ENCODE data around the gene SMYD4. TPM values are rescaled to one million over a fixed set of nuclear protein-coding genes. Genes with fewer than 3 reads are reported as not detected.

The SMYD4 gene
- total RNA-seq, 1 donor from 2014 or later, result 7.6 TPM

GRCh38 chr17:1872254-1872653 lies 42.6 kb upstream of the SMYD4 start:
- no peak for DNase-seq (ENCODE audit: low spot score in 2 of 2)
- Histone ChIP-seq H3K36me3 (peaks cover 41 to 42% of the 10 kb centered on the region in 2 donors), H3K4me1 (no peaks in the 10 kb centered on the region), H3K27me3 (no peaks in the 10 kb centered on the region), H3K9me3 (no peaks in the 10 kb centered on the region), H3K27ac (no peak overlapping the region), H3K4me3 (no peak overlapping the region)
- TF ChIP-seq, protein P1, sequence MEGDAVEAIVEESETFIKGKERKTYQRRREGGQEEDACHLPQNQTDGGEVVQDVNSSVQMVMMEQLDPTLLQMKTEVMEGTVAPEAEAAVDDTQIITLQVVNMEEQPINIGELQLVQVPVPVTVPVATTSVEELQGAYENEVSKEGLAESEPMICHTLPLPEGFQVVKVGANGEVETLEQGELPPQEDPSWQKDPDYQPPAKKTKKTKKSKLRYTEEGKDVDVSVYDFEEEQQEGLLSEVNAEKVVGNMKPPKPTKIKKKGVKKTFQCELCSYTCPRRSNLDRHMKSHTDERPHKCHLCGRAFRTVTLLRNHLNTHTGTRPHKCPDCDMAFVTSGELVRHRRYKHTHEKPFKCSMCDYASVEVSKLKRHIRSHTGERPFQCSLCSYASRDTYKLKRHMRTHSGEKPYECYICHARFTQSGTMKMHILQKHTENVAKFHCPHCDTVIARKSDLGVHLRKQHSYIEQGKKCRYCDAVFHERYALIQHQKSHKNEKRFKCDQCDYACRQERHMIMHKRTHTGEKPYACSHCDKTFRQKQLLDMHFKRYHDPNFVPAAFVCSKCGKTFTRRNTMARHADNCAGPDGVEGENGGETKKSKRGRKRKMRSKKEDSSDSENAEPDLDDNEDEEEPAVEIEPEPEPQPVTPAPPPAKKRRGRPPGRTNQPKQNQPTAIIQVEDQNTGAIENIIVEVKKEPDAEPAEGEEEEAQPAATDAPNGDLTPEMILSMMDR (IDR thresholded peaks at IDR 0.05), result no peak
- intact Hi-C loops (cut with DNase I), result no loop called here

GRCh38 chr17:1871756-1872155 lies 42.1 kb upstream of the SMYD4 start:
- H3K4me3 ChIP-seq, result no peak overlapping the region
- no peak for DNase-seq (ENCODE audit: low spot score in 2 of 2)
- H3K27ac ChIP-seq, result no peak overlapping the region
- TF ChIP-seq, protein P1 (IDR thresholded peaks at IDR 0.05), result no peak
- no peaks in the 10 kb centered on the region for H3K4me1 ChIP-seq
- no peaks in the 10 kb centered on the region for H3K27me3 ChIP-seq
- H3K9me3 ChIP-seq, result no peaks in the 10 kb centered on the region
- H3K36me3 ChIP-seq, result peaks cover 36 to 37% of the 10 kb centered on the region in 2 donors
- intact Hi-C loops (cut with DNase I), result no loop called here

- Histone ChIP-seq H3K27me3 (no peaks in the 10 kb centered on the region), H3K9me3 (no peaks in the 10 kb centered on the region), H3K4me3 (no peak overlapping the region), H3K36me3 (peaks cover 25 to 28% of the 10 kb centered on the region in 2 donors), H3K27ac (no peak overlapping the region), H3K4me1 (no peaks in the 10 kb centered on the region)
- DNase-seq (ENCODE audit: low spot score in 2 of 2), result no peak
- intact Hi-C loops (cut with DNase I), result no loop called here
- TF ChIP-seq, protein P1 (IDR thresholded peaks at IDR 0.05), result no peak
Observed at GRCh38 chr17:1870592-1870991, 40.9 kb upstream of the SMYD4 start.

DNA sequence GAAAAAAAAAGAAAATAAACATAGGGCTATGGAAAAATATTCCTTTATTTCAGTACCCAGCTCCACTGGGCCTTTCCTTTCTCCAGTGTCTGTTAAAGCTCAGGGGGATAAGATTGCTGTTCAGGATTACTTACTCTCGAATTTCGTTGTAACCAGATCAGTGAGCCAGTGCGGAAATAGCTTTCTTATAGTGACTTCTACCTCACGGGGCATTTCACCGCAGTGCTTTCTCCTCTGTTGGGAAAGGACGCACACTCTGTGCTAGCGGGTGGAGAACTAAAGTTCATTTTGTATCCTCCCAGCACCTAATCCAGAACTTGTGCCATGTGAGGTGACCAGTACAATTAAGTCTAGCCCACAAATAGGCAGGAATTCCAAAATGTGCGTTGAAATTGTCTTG lies 38.4 kb upstream of the SMYD4 start:
- H3K27ac ChIP-seq, result no peak overlapping the region
- TF ChIP-seq, protein P1 (IDR thresholded peaks at IDR 0.05), result no peak
- no peaks in the 10 kb centered on the region for H3K4me1 ChIP-seq
- no peak overlapping the region for H3K4me3 ChIP-seq
- no peaks in the 10 kb centered on the region for H3K9me3 ChIP-seq
- no peak for DNase-seq (ENCODE audit: low spot score in 2 of 2)
- H3K36me3 ChIP-seq, result peaks cover 4 to 11% of the 10 kb centered on the region in 2 donors
- intact Hi-C loops (cut with DNase I), result no loop called here
- no peaks in the 10 kb centered on the region for H3K27me3 ChIP-seq

GRCh38 chr17:1867307-1867706 lies 37.6 kb upstream of the SMYD4 start:
- H3K27ac ChIP-seq, result no peak overlapping the region
- no peaks in the 10 kb centered on the region for H3K27me3 ChIP-seq
- no peak overlapping the region for H3K4me3 ChIP-seq
- intact Hi-C loops (cut with DNase I), result no loop called here
- no peaks in the 10 kb centered on the region for H3K9me3 ChIP-seq
- TF ChIP-seq, protein P1 (IDR thresholded peaks at IDR 0.05), result no peak
- H3K36me3 ChIP-seq, result peaks cover 0 to 7% of the 10 kb centered on the region in 2 donors
- no peaks in the 10 kb centered on the region for H3K4me1 ChIP-seq
- no peak for DNase-seq (ENCODE audit: low spot score in 2 of 2)

Measured in ascending aorta (tissue), 2 donors.